Stimulated activated CD8-positive, alpha-beta memory T cell treated with anti-CD3 and anti-CD28 coated beads, Interleukin-12 subunit alpha, Interleukin-12 subunit beta, amount 100 ng/mL, for 24 hours (primary cell): ENCODE results near the gene TSR3.
A peak's percentile ranks its signal among the peaks of the same experiment; 100 is the strongest.

Source experiments
- DNase-seq: peaks from one replicate; pipeline ENCODE4 v3.0.0-alpha.2; 2020; ENCODE audit errors: extremely low read depth

The TSR3 gene

DNA sequence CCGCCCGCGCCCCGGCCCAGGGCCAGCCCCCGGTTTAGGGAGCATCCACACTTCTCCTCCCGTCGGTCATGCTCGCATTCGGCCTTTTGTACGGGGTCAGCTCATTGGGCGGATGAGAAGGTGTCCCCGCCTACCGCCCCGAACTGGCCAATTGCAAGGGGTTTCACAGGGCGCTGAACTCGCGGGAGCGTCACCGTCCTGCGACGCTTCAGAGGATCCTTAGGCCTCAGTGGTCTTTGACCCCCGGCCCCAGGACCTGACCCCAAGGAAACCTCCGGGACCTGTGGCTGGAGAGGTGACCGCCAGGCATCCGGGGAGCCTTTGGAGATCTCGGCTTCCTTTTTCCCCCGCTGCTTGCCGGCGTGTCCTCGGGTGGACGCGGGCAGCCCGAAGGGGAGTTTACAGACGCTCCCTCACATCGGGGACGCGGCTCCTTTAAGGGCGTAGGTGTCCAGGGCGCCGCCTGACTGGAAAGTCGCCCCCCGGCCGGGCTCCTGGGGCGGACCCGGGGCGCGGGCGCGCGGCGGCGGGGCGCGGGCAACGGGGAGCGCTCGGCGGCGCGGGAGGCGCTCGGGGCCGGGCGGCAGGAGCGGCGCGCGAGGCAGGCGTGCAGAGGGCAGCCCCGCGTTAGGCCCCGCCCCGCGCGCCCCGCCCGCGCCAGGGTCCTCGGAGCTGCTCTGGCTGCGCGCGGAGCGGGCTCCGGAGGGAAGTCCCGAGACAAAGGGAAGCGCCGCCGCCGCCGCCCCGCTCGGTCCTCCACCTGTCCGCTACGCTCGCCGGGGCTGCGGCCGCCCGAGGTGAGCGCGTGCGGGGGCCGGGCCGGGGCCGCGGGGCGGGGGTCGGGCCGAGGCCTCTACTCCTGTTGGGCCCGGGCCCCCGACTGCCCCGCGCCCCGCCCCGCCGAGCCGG lies 42.4 kb downstream of the TSR3 start, which contains the start of gene UBE2I:
TSS of gene UBE2I (plus strand) at position 660 of the 909 bp plus-strand sequence. CDS start 4,395 bp downstream, outside the sequence.
- peak; percentile 89 for DNase-seq

- DNase-seq = no peak
Observed at GRCh38 chr16:1308036-1308976, 43.4 kb downstream of the TSR3 start.

DNA sequence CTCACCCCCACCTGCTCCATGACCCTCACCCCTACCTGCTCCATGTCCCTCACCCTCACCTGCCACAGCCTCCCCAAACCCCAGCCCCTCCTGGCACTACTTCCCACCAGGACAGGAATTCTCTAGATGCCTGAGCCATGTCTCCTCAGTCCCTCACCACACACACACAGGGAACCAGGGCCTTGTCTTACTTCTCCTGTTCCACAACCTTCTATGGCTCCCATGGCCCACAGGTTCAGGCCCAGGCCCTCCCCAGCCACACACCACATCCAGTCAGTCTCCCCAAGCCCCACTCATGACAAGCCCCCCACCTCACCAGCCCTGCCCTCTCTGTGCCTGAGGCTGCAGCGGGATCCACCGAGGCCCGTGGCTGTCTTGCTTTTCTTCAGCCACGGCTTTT lies 45.3 kb downstream of the TSR3 start:
- DNase-seq = no peak

GRCh38 chr16:1305823-1306222 lies 45.9 kb downstream of the TSR3 start:
- DNase-seq = no peak

- no peak for DNase-seq
Observed at GRCh38 chr16:1301562-1301961, 50.1 kb downstream of the TSR3 start.

DNA sequence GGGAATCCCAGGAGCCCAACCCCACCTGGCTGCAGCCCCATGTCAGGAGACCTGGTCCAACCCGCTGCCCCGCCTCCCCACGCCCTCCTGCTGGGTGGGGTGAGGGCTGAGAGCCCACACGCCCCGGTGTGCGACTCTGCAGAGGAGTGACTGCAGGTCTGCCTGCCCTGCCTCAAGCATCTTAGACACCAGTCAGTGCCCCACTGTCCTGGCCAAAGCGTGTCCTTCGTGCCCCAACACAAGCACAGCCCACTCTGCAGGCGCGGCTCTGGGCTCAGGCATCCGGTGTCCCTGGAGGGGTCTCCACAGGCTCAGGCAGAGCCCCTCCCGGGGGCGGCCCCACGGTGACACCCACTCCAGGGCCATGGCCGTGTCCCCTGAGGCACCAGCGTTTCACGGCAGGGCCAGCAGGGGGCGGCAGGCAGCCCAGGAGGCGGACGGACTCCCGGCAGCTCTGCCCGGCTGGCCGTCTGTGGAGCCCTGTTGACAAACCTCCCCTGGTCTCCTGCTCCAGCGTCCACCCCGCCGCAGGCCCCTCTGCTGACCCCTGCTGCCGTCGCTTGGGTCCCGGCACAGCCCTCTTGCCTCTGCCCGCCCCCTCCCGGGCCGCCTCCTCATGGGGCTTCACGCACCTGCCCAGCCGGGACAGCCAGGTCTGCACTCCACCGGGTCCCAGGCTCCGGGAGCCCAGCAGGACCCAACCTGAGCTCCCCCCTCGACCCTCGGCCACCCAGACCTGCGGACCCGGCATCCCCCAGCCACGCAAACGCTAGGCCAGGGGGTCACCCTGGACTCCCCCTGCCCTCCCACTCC lies 50.8 kb downstream of the TSR3 start:
- peak; percentile 31 for DNase-seq

GRCh38 chr16:1299868-1300203 lies 51.8 kb downstream of the TSR3 start:
- DNase-seq = no peak
